GM23248 (cell line): Measurements from ENCODE around the gene TNFRSF8.

Experiments used
- EZH2 ChIP-seq: fragments of 200-600 bp; sonication (generic); IDR thresholded peaks from 2 replicates; pipeline ENCODE4 v1.6.1; 2018; ENCODE audit warnings: antibody characterized with exemption, mild to moderate bottlenecking; ENCODE audit not compliant: insufficient read depth, poor library complexity, severe bottlenecking
- EZH2phosphoT487 ChIP-seq: fragments of 200-600 bp; sonication (generic); IDR thresholded peaks from 2 replicates; pipeline ENCODE4 v1.6.1; 2018; ENCODE audit warnings: antibody characterized with exemption, moderate library complexity, mild to moderate bottlenecking, low read depth; ENCODE audit not compliant: insufficient read depth

DNA sequence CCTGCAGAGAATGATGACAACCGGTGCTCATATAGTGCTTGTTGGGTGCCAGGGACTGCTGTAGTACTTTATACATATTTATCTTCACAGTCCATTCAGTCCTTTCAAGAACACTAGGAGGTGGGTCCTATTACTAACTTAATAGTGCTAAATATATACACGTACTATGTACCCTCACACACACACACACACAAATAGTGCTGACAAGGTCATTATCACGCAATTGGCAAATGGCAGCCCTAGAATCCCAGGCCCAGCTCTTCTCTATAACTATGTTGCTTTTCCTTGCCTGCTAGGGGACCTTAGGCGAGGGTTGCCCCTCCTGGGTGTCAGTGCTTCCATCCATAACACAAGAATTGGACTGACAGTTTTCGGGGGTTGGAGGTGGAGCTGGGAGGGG, 33.5 kb downstream of the TNFRSF8 start:
- TF ChIP-seq EZH2 (no peak), EZH2phosphoT487 (no peak)
